ENCODE measurements around the gene ZNF576. TPM values are rescaled to one million over a fixed set of nuclear protein-coding genes. Genes with fewer than 3 reads are reported as not detected.

Gene ZNF576
- total RNA-seq, 4 donors from 2014 or later, result 4.2 to 16.8 (median 10.0) TPM

- peak overlapping the region; percentile 66 to 90 (median 72) for H3K4me3 ChIP-seq
- no peak for DNase-seq
- intact Hi-C loops (cut with DNase I), result no loop called here
- TF ChIP-seq, protein P1, sequence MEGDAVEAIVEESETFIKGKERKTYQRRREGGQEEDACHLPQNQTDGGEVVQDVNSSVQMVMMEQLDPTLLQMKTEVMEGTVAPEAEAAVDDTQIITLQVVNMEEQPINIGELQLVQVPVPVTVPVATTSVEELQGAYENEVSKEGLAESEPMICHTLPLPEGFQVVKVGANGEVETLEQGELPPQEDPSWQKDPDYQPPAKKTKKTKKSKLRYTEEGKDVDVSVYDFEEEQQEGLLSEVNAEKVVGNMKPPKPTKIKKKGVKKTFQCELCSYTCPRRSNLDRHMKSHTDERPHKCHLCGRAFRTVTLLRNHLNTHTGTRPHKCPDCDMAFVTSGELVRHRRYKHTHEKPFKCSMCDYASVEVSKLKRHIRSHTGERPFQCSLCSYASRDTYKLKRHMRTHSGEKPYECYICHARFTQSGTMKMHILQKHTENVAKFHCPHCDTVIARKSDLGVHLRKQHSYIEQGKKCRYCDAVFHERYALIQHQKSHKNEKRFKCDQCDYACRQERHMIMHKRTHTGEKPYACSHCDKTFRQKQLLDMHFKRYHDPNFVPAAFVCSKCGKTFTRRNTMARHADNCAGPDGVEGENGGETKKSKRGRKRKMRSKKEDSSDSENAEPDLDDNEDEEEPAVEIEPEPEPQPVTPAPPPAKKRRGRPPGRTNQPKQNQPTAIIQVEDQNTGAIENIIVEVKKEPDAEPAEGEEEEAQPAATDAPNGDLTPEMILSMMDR (IDR thresholded peaks at IDR 0.05), result no peak
- no peak for TF ChIP-seq POLR2A (IDR thresholded peaks at IDR 0.05)
- no peaks in the 10 kb centered on the region for H3K27me3 ChIP-seq
- H3K9me3 ChIP-seq, result no peaks in the 10 kb centered on the region
- H3K27ac ChIP-seq, result peak overlapping the region; percentile 88 to 96 (median 92)
- H3K36me3 ChIP-seq, result no peaks in the 10 kb centered on the region
- 27 to 42% methylated on average over 19 to 20 of the region's 23 CpGs for WGBS, 2 donors
- H3K4me1 ChIP-seq, result peaks cover 14 to 41% (median 15%) of the 10 kb centered on the region in 3 donors
Observed at GRCh38 chr19:43620061-43621001, 23.9 kb downstream of the ZNF576 start.

DNA sequence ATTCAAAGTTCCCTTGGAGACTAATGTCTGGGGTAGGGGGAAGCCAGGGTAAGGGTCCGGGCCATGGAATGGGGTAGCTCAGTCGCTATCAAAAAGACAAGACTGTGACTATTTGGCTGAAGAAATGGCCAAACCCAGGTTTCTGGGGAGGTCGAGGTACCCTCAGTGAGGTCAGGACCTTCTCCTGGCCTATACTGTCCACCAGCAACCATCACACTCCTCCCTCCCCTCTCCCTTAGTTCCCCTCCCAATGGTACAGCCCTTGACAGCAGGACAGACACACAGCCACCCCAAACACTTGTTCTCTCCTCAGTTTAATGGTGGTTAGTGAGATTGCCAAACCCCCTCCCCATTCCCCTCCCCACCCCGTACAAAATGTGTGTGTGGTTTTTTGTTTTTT, 25.7 kb downstream of the ZNF576 start:
- DNase-seq, result no peak
- no peaks in the 10 kb centered on the region for H3K9me3 ChIP-seq
- TF ChIP-seq POLR2A (IDR thresholded peaks at IDR 0.05), result no peak
- TF ChIP-seq, protein P1 (IDR thresholded peaks at IDR 0.05), result no peak
- no peak overlapping the region for H3K27ac ChIP-seq
- H3K27me3 ChIP-seq, result no peaks in the 10 kb centered on the region
- no peak overlapping the region for H3K4me3 ChIP-seq
- H3K4me1 ChIP-seq, result peaks cover 11 to 46% (median 15%) of the 10 kb centered on the region in 3 donors
- no peaks in the 10 kb centered on the region for H3K36me3 ChIP-seq
- WGBS, 2 donors, result 61 to 66% methylated on average over 4 of the region's 4 CpGs
- intact Hi-C loops (cut with DNase I), result no loop called here

DNA sequence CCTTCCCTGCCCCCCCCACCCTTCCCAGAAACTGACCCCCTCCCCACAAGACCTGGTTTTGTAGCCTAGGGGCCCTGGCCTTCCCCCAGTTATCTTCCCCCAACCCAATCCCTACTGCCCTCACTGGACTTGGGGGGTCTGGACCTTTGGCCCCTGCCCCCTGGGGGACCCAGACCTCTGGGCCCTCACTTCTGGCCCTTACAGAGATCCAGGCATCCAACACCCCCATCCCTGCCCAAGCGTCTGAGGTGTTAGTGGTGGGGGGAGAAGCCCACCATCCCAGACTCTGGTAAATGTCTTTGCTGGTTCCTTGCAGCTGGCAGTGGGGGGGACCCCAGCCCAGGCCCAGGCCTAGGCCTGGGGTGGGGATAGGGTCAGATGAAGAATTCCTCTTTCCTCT, 26.6 kb downstream of the ZNF576 start:
- peaks cover 11 to 46% (median 15%) of the 10 kb centered on the region in 3 donors for H3K4me1 ChIP-seq
- no peak overlapping the region for H3K4me3 ChIP-seq
- WGBS, 2 donors, result no CpG with 5 or more reads among the region's 1 CpG
- intact Hi-C loops (cut with DNase I), result no loop called here
- H3K9me3 ChIP-seq, result no peaks in the 10 kb centered on the region
- no peak for DNase-seq
- H3K27ac ChIP-seq, result no peak overlapping the region
- no peaks in the 10 kb centered on the region for H3K27me3 ChIP-seq
- TF ChIP-seq, protein P1 (IDR thresholded peaks at IDR 0.05), result no peak
- TF ChIP-seq POLR2A (IDR thresholded peaks at IDR 0.05), result no peak
- no peaks in the 10 kb centered on the region for H3K36me3 ChIP-seq

GRCh38 chr19:43623889-43624670, 27.7 kb downstream of the ZNF576 start:
- WGBS, 2 donors, result 82 to 84% methylated on average over 23 to 35 of the region's 35 CpGs
- Histone ChIP-seq H3K27me3 (no peaks in the 10 kb centered on the region), H3K4me3 (no peak overlapping the region), H3K36me3 (no peaks in the 10 kb centered on the region), H3K4me1 (peaks cover 5 to 36% (median 7%) of the 10 kb centered on the region in 3 donors), H3K27ac (peak overlapping the region in 1 of 4 donors; percentile 34), H3K9me3 (no peaks in the 10 kb centered on the region)
- TF ChIP-seq, protein P1 (IDR thresholded peaks at IDR 0.05), result no peak
- TF ChIP-seq POLR2A (IDR thresholded peaks at IDR 0.05), result no peak
- DNase-seq, result no peak
- intact Hi-C loops (cut with DNase I), result no loop called here

Data from esophagus squamous epithelium (tissue), 5 donors.